Nephron (organoid): ENCODE results near the gene DPYD.

Source experiments
- H3K27ac Mint-ChIP-seq, 3 experiments: 2 replicates each; pipeline ENCODE4 v1.8.0; 2020; ENCODE audit warnings: mixed read lengths in 3 of 3, mild to moderate bottlenecking in 2 of 3, moderate library complexity in 1 of 3
- H3K27me3 Mint-ChIP-seq: 2 replicates; pipeline ENCODE4 v1.8.0; 2021; ENCODE audit warnings: low read depth, mild to moderate bottlenecking, moderate library complexity, mixed read lengths
- H3K36me3 Mint-ChIP-seq: 2 replicates; pipeline ENCODE4 v1.8.0; 2020; ENCODE audit warnings: low read depth, mixed read lengths
- H3K4me1 Mint-ChIP-seq: 2 replicates; pipeline ENCODE4 v1.8.0; 2020; ENCODE audit warnings: mixed read lengths
- H3K4me3 Mint-ChIP-seq, 3 experiments: 2 replicates each; pipeline ENCODE4 v1.8.0; 2020; ENCODE audit warnings: mild to moderate bottlenecking in 3 of 3, mixed read lengths in 3 of 3, moderate library complexity in 2 of 3
- H3K9me3 Mint-ChIP-seq: 2 replicates; pipeline ENCODE4 v1.8.0; 2020; ENCODE audit warnings: mixed read lengths
- TF ChIP-seq, protein P1 (sequence below), 3 experiments: fragments of 200-600 bp; sonication (generic); IDR thresholded peaks; one replicate each; pipeline ENCODE4 v1.5.0; 2021; ENCODE audit warnings: antibody characterized with exemption in 3 of 3; ENCODE audit not compliant: unreplicated experiment in 3 of 3

The DPYD gene

DNA sequence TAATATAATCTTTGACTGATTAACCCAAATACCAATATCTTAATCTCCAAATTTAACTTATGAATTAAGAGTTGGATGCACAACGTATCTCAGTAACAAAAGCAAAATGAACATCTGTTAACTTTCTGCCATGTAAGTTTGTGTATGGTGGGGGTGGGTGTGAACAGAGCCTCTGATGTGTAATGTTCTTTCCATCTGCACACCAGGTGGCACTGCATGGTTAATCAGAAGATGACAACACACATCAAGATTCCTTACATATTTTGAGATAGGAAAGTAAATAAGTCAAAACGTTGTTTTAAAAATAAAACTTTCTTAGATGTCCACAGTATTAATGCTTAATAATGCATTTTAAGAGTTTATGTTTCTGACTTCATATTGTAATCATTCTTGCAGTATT is 251.9 kb downstream of the DPYD start:
- TF ChIP-seq, protein P1, sequence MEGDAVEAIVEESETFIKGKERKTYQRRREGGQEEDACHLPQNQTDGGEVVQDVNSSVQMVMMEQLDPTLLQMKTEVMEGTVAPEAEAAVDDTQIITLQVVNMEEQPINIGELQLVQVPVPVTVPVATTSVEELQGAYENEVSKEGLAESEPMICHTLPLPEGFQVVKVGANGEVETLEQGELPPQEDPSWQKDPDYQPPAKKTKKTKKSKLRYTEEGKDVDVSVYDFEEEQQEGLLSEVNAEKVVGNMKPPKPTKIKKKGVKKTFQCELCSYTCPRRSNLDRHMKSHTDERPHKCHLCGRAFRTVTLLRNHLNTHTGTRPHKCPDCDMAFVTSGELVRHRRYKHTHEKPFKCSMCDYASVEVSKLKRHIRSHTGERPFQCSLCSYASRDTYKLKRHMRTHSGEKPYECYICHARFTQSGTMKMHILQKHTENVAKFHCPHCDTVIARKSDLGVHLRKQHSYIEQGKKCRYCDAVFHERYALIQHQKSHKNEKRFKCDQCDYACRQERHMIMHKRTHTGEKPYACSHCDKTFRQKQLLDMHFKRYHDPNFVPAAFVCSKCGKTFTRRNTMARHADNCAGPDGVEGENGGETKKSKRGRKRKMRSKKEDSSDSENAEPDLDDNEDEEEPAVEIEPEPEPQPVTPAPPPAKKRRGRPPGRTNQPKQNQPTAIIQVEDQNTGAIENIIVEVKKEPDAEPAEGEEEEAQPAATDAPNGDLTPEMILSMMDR (IDR thresholded peaks at IDR 0.05; ENCODE audit: unreplicated experiment in 3 of 3), result no peak
- Mint-ChIP-seq H3K4me1 (no peaks in the 10 kb centered on the region), H3K36me3 (no peaks in the 10 kb centered on the region), H3K9me3 (no peaks in the 10 kb centered on the region), H3K27ac (no peak overlapping the region), H3K27me3 (no peaks in the 10 kb centered on the region), H3K4me3 (no peak overlapping the region)

DNA sequence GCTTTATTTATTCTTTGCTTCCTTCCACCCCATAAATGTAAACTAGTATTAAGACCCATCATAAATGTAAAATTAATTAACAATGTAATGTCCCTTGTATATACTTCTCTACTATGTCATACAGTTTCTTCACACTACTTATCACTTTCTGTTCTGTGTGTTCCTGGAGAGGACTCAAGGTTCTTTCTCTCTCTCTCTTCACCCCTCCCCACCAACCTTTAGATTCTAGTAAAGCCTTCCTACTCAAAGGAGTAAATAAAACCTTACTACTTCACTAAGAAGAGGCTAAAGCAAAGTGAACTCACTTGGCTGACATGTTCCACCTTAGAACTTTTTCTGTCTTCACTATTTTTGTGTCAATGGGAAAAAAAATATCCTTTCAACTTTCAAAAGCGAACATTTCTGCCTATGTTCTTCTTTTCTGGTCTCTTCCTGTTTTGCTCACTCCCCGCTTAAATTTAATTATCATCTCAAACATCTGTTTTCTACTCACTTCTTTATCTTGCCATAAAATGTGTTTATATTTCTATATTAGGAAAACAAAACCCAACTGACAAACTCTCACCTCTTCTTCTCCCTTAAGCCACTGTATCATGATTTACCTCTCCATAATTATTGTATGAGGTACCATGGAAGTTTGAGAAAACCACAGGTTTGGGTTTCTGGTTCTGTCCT is 260.3 kb downstream of the DPYD start:
- Mint-ChIP-seq H3K9me3 (no peaks in the 10 kb centered on the region), H3K27me3 (no peaks in the 10 kb centered on the region)
- TF ChIP-seq, protein P1 (IDR thresholded peaks at IDR 0.05; ENCODE audit: unreplicated experiment in 3 of 3), result no peak

DNA sequence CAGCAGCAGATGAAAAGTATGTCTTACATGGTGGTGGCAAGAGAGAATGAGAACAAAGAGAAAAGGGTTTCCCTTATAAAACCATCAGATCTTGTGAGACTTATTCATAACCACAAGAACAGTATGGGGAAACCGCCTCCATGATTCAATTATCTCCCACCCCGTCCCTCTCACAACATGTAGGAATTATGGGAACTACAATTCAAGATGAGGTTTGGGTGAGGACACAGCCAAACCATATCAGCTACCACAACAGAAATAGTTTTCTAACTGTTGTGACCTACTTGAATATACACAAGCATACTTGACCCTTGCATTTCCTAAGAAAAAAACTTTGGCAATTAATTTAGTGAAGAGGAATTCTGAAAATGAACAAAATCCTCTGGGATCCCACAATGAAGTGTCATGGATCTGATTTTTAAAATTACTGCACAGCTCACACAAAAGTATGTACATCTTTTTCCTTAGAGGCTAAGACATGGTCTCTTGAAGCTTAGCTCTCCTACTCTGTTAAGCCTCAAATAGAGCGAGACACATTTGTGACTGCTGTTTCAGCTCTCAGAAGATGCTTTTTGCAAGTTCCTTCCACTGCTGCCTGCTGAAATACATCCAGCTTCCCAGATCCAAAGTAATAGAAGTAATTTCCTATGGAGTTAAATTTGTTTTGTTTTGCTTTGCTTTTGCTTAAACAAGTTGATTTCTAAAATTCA is 265.8 kb downstream of the DPYD start:
- no peak overlapping the region for H3K27ac Mint-ChIP-seq
- H3K9me3 Mint-ChIP-seq, result no peaks in the 10 kb centered on the region
- TF ChIP-seq, protein P1 (IDR thresholded peaks at IDR 0.05; ENCODE audit: unreplicated experiment in 3 of 3), result no peak
- H3K4me1 Mint-ChIP-seq, result no peaks in the 10 kb centered on the region
- no peak overlapping the region for H3K4me3 Mint-ChIP-seq
- H3K27me3 Mint-ChIP-seq, result no peaks in the 10 kb centered on the region
- H3K36me3 Mint-ChIP-seq, result no peaks in the 10 kb centered on the region

More for the DNA sequence above, 260.3 kb downstream of the DPYD start:
- no peak overlapping the region for H3K27ac Mint-ChIP-seq
- no peaks in the 10 kb centered on the region for H3K36me3 Mint-ChIP-seq
- no peaks in the 10 kb centered on the region for H3K4me1 Mint-ChIP-seq
- no peak overlapping the region for H3K4me3 Mint-ChIP-seq

DNA sequence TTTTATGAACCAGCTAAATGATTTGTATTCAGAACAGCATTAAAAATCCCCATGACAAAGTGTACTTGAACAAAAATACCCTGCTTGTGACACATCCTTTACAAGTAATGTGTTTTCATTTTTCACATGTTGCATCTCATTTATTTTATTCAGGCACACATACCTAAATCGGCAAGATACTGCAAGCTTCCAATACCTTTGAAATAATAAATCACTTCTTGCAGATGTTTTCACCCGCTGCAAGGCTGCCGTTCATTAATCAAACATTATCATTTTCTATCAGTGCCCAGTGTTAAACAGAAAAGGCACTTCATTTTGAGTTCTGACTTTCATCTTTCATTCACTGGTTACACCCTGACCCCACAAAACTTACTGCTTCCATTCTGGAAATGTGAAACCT is 269.6 kb downstream of the DPYD start:
- Mint-ChIP-seq H3K36me3 (no peaks in the 10 kb centered on the region), H3K27me3 (no peaks in the 10 kb centered on the region), H3K27ac (no peak overlapping the region), H3K9me3 (peaks cover 7% of the 10 kb centered on the region), H3K4me3 (no peak overlapping the region), H3K4me1 (no peaks in the 10 kb centered on the region)
- TF ChIP-seq, protein P1 (IDR thresholded peaks at IDR 0.05; ENCODE audit: unreplicated experiment in 3 of 3), result no peak

DNA sequence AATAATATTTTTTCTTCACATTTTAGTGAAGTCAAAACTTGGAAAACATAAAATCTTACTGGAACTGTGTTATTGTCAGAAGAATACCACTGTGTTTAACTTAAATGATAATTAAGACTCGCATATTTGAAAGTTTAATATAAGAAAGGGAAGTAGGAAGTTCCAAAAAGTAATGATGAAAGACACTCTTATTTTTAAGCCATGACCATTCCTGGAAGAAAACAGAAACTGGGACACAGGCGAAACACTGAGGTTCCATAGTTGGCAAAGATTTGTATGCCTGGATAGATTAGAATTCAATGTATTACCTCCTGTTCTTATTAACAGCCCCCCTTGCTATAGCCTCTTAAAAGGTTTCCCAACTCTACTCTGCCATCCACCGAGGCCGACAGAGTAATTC is 271.2 kb downstream of the DPYD start:
- H3K4me3 Mint-ChIP-seq, result no peak overlapping the region
- H3K27me3 Mint-ChIP-seq, result no peaks in the 10 kb centered on the region
- TF ChIP-seq, protein P1 (IDR thresholded peaks at IDR 0.05; ENCODE audit: unreplicated experiment in 3 of 3), result no peak
- no peaks in the 10 kb centered on the region for H3K4me1 Mint-ChIP-seq
- no peak overlapping the region for H3K27ac Mint-ChIP-seq
- H3K9me3 Mint-ChIP-seq, result peaks cover 16% of the 10 kb centered on the region
- H3K36me3 Mint-ChIP-seq, result peaks cover 4% of the 10 kb centered on the region

DNA sequence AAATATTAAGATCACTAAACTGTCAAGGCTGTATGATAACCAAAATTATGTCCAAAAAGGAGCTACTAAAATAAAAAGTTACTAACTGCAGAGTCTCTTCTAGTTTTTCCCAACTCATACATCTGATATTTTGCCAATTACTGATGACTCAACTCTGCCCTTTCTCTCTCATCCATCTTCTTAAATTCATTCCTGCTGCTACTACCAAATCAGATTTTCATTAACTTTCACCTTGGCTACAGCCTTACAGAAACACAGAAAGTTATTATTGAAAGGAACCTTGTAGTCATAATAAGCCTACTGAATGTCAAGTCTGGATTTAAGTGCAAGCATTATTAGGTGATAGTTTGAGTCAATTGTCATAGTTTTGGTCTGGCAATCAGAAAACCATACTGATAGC is 273.1 kb downstream of the DPYD start:
- Mint-ChIP-seq H3K36me3 (peaks cover 7% of the 10 kb centered on the region), H3K4me3 (no peak overlapping the region), H3K27me3 (no peaks in the 10 kb centered on the region), H3K9me3 (peaks cover 20% of the 10 kb centered on the region), H3K4me1 (no peaks in the 10 kb centered on the region), H3K27ac (no peak overlapping the region)
- TF ChIP-seq, protein P1 (IDR thresholded peaks at IDR 0.05; ENCODE audit: unreplicated experiment in 3 of 3), result no peak
